ENCODE data around the gene NCS1.

GRCh38 chr9:130180516-130180915 lies 8.3 kb downstream of the NCS1 start:
- TF ChIP-seq CTCF (IDR thresholded peaks at IDR 0.05) (no peak), POLR2A (IDR thresholded peaks at IDR 0.05) (no peak), POLR2AphosphoS5 (IDR thresholded peaks at IDR 0.05) (no peak), EP300 (IDR thresholded peaks at IDR 0.05) (no peak)

Measured in gastroesophageal sphincter (tissue), 3 donors.